GM12892 (cell line): Measurements from ENCODE around the gene SYT3.

Experiments
- POLR2A ChIP-seq: IDR thresholded peaks from 2 replicates; pipeline ENCODE4 v1.6.1; 2011; ENCODE audit warnings: low read depth, low read length, control low read depth
- POLR2AphosphoS5 ChIP-seq: IDR thresholded peaks from 2 replicates; pipeline ENCODE4 v1.6.1; 2011; ENCODE audit warnings: low read depth, low read length, control low read depth

DNA sequence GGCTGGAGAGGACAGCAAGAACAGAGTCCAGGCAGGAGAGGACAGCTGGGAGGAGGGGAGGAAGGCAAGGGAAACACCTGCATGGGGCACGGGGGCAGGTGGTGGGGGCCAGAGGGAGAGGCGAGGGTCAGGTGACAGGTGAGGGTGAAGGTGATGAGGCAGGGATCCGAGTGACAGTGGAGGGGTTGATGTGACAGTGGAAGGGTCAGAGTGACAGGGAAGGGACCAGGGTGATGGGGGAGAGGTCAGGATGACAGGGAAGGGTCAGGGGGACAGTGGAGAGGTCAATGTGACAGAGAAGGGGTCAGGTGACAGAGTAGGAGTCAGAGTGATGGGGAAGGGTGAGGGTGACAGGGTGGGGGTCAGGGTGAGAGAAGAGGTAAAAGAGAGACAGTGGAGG, 38.6 kb upstream of the SYT3 start:
- TF ChIP-seq POLR2A (no peak), POLR2AphosphoS5 (no peak)
